GM12878 (cell line): ENCODE measurements around the gene PRUNE1. TPM values are rescaled to one million over a fixed set of nuclear protein-coding genes. Genes with fewer than 3 reads are reported as not detected.
A peak's percentile ranks its signal among the peaks of the same experiment; 100 is the strongest.

Source experiments
- ATAC-seq: fragments of 200-7000 bp; cut with Tn5 transposase; 3 replicates; pipeline ENCODE4 v1.9.1; 2020; ENCODE audit warnings: mild to moderate bottlenecking, moderate library complexity
- BruUV-seq: library from RNA; stranded (reverse); fragments of 400-500 nt; replicated peaks from 2 replicates; lab custom pipeline; 2021; lab: Mats Ljungman, UMichigan
- CTCF ChIA-PET: fragments of 300-600 bp; sonication (Branson Sonifier 250); formaldehyde crosslinking; extraction: SDS; loops from one replicate; lab custom pipeline; 2021; ENCODE audit warnings: inconsistent platforms; lab: Yijun Ruan, JAX
- POLR2A ChIA-PET: fragments of 350-600 bp; formaldehyde crosslinking; extraction: SDS; loops from one replicate; lab custom pipeline; 2021; ENCODE audit warnings: inconsistent platforms; lab: Charles Lee
- RAD21 ChIA-PET: fragments of 300-600 bp; sonication (Branson Sonifier 250); formaldehyde crosslinking; loops from one replicate; lab custom pipeline; 2023; ENCODE audit warnings: antibody characterized with exemption; ENCODE audit not compliant: unreplicated experiment; lab: Charles Lee
- SMC1A ChIA-PET: fragments of 300-600 bp; sonication (Branson Sonifier 250); formaldehyde crosslinking; loops from one replicate; lab custom pipeline; 2023; ENCODE audit not compliant: unreplicated experiment, uncharacterized antibody; lab: Charles Lee
- DNase-seq: peaks from one replicate; pipeline ENCODE4 v3.0.0-alpha.2; 2011; ENCODE audit warnings: low read depth, low spot score
- FAIRE-seq: peaks from 3 replicates; lab custom pipeline; 2011; peaks lifted over from hg19 to GRCh38; lab: Jason Lieb, UNC
- H2AFZ ChIP-seq: 2 replicates; pipeline ENCODE4 v1.6.0; 2011; ENCODE audit warnings: low read depth, low read length, control low read depth; ENCODE audit not compliant: control insufficient read depth
- H3K27ac ChIP-seq: 2 replicates; pipeline ENCODE4 v1.5.1; 2011; ENCODE audit warnings: control low read depth; ENCODE audit not compliant: control insufficient read depth, insufficient read depth
- H3K27me3 ChIP-seq, 2 experiments: replicated peaks in 1 of 2; 2 replicates each; pipeline versions ENCODE4 v1.6.0 to v1.6.1; 2011; ENCODE audit warnings: low read length in 1 of 2; ENCODE audit not compliant: control insufficient read depth in 2 of 2, insufficient read depth in 2 of 2
- H3K36me3 ChIP-seq, 2 experiments: 2 replicates each; pipeline ENCODE4 v1.5.1; 2011; ENCODE audit warnings: low read length in 1 of 2; ENCODE audit not compliant: control insufficient read depth in 2 of 2, insufficient read depth in 2 of 2
- H3K4me1 ChIP-seq: 2 replicates; pipeline ENCODE4 v1.6.1; 2011; ENCODE audit warnings: mild to moderate bottlenecking, low read length, moderate library complexity, mixed read lengths; ENCODE audit not compliant: control insufficient read depth, insufficient read depth
- H3K4me2 ChIP-seq: 2 replicates; pipeline ENCODE4 v1.6.0; 2011; ENCODE audit warnings: control low read depth; ENCODE audit not compliant: control insufficient read depth, insufficient read depth
- H3K4me3 ChIP-seq: fragments of 200-600 bp; sonication (generic); 2 replicates; pipeline ENCODE4 v1.5.1; 2016
- H3K79me2 ChIP-seq: 2 replicates; pipeline ENCODE4 v1.6.0; 2011; ENCODE audit warnings: low read length; ENCODE audit not compliant: control insufficient read depth, insufficient read depth
- H3K9ac ChIP-seq: 2 replicates; pipeline ENCODE4 v1.8.0; 2011; ENCODE audit warnings: low read length, control low read depth, mixed read lengths; ENCODE audit not compliant: control insufficient read depth, insufficient read depth
- H3K9me3 ChIP-seq: replicated peaks from 3 replicates; pipeline ENCODE4 v1.5.1; 2011; ENCODE audit warnings: mild to moderate bottlenecking, low read length; ENCODE audit not compliant: control insufficient read depth, insufficient read depth
- H4K20me1 ChIP-seq: 2 replicates; pipeline ENCODE4 v1.6.0; 2011; ENCODE audit not compliant: control insufficient read depth, insufficient read depth
- BCL11A ChIP-seq: IDR thresholded peaks from 2 replicates; pipeline ENCODE4 v1.6.1; 2011; ENCODE audit warnings: low read depth, low read length
- CBX5 ChIP-seq: sonication (generic); IDR thresholded peaks from 2 replicates; pipeline ENCODE4 v1.6.1; 2016; ENCODE audit warnings: low read depth, moderate library complexity, mild to moderate bottlenecking, inconsistent platforms
- MLLT1 ChIP-seq: fragments of 450-650 bp; IDR thresholded peaks from 2 replicates; pipeline ENCODE4 v1.6.1; 2016; ENCODE audit warnings: mild to moderate bottlenecking
- PAX5 ChIP-seq: IDR thresholded peaks from 2 replicates; pipeline ENCODE4 v1.6.1; 2011; ENCODE audit warnings: low read depth, low read length, borderline replicate concordance
- RBBP5 ChIP-seq: fragments of 200-600 bp; sonication (generic); conservative IDR thresholded peaks from 2 replicates; pipeline ENCODE4 v1.6.1; 2016
- SMC3 ChIP-seq: IDR thresholded peaks from 2 replicates; pipeline ENCODE4 v1.6.1; 2011; ENCODE audit warnings: low read length, improper control_type of control experiment, borderline replicate concordance
- STAT3 ChIP-seq: IDR thresholded peaks from 2 replicates; pipeline ENCODE4 v1.6.1; 2011; ENCODE audit warnings: low read depth, low read length, improper control_type of control experiment
- USF1 ChIP-seq: IDR thresholded peaks from 2 replicates; pipeline ENCODE4 v1.6.1; 2011; ENCODE audit warnings: borderline replicate concordance, low read depth, mild to moderate bottlenecking, moderate library complexity, mixed read lengths, low read length; ENCODE audit not compliant: insufficient read depth; ENCODE audit errors: extremely low read length
- ZNF24 ChIP-seq: fragments of 450-650 bp; IDR thresholded peaks from 2 replicates; pipeline ENCODE4 v1.6.1; 2017; ENCODE audit warnings: antibody characterized with exemption, mild to moderate bottlenecking
- ZNF622 ChIP-seq: fragments of 450-650 bp; IDR thresholded peaks from 2 replicates; pipeline ENCODE4 v1.6.1; 2017; ENCODE audit warnings: mild to moderate bottlenecking, inconsistent platforms
- WGBS: methylation state at CpG from one replicate; pipeline ENCODE4 v1.1.6; 2016; ENCODE audit warnings: low lambda C conversion rate; ENCODE audit not compliant: insufficient replicate concordance, insufficient coverage; ENCODE audit errors: missing lambda C conversion rate; 5-methylcytosine and 5-hydroxymethylcytosine counted together
- in situ Hi-C: fragments of 300-500 bp; cut with MboI; formaldehyde crosslinking; loops from 9 replicates; pipeline ENCODE4 v1.14.3; 2018; ENCODE audit warnings: mixed read lengths
- intact Hi-C: fragments of 100-400 bp; cut with micrococcal nuclease; formaldehyde crosslinking; loops from one replicate; pipeline ENCODE4 v1.14.2; 2022; ENCODE audit not compliant: unreplicated experiment
- polyA plus RNA-seq, 11 experiments: library from polyadenylated mRNA; depleted of rRNA in 4 of 11; unstranded in 6 of 11; stranded (reverse) in 5 of 11; fragments of >200 nt; fragmentation: Nextera tagmentation in 4 of 11; fragmentation: Illumina TruSeq in 1 of 11; extraction: Ambion mirVana in 4 of 11; extraction: Trizol in 1 of 11; gene quantifications; 1 replicate in 1 of 11; 2 replicates in 10 of 11; pipeline versions ENCODE4 v1.2.1 to v1.2.3, GENCODE V29; 2011 to 2016; ENCODE audit warnings: inconsistent platforms in 2 of 11, missing spikeins in 2 of 11, low read depth in 1 of 11
- total RNA-seq, 4 experiments: library from RNA; depleted of rRNA in 3 of 4; stranded (reverse); fragments of >200 nt in 3 of 4; fragmentation: Illumina TruSeq in 1 of 4; extraction: Trizol in 1 of 4; gene quantifications; 2 replicates each; pipeline versions ENCODE4 v1.2.1 to v1.2.3, GENCODE V29; 2013 to 2021
- TF ChIP-seq, protein P1 (sequence below): fragments of 450-650 bp; IDR thresholded peaks from 2 replicates; pipeline ENCODE4 v1.6.1; 2016; ENCODE audit warnings: mild to moderate bottlenecking
- TF ChIP-seq, protein P2 (sequence below): fragments of 150-350 bp; IDR thresholded peaks from 2 replicates; pipeline ENCODE4 v1.6.1; 2016; ENCODE audit warnings: low read depth, low read length
- TF ChIP-seq, protein P3 (sequence below): IDR thresholded peaks from 2 replicates; pipeline ENCODE4 v1.6.1; 2012; ENCODE audit warnings: low read depth, low read length, improper control_type of control experiment

Gene PRUNE1
- total and polyA plus RNA-seq, 10 of the 15 experiments (the other 5 are each of a cell fraction or from before 2014, with no cell fraction given), result 4.7 to 24.5 (median 12.4) TPM

DNA sequence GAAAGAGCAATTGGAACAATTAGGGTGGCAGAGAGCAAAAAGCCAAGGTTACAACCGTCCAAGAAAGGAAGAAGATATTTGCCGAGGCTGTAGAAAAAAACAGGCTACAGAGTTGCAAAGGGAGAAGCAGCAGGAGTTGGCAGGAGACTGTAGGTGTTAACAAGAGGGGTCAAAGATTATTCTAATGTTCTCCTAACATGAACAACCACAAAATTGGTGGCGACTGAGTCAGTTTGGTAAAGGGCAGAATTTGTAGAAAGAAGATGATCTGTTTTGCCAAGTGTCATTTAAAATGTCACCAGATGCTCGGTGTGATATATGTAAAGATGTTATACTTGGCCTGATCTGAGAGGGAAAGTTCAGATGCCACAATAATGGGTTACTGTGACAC is 401 bp upstream of the PRUNE1 start:
- H3K4me2 ChIP-seq, result peak overlapping the region; percentile 99
- ATAC-seq, result no peak
- ChIA-PET POLR2A (no interaction called here), SMC1A (interaction anchor here (3.6 kb wide), 1 partner anchor 12 kb away, joined by 34 read pairs; no protein-coding TSS in a partner anchor), CTCF (interaction anchor here (1.9 to 16.2 kb wide), 4 partner anchors 12 to 92 kb away, joined by 4 to 252 read pairs (median 50); partner anchors contain the start of genes ANXA9 and CERS2), RAD21 (no interaction called here)
- WGBS, result 47% methylated on average over 4 of the region's 4 CpGs
- peaks cover 16% of the 10 kb centered on the region for H3K79me2 ChIP-seq
- H4K20me1 ChIP-seq, result no peaks in the 10 kb centered on the region
- no peak overlapping the region for H3K9ac ChIP-seq
- TF ChIP-seq, protein P1, sequence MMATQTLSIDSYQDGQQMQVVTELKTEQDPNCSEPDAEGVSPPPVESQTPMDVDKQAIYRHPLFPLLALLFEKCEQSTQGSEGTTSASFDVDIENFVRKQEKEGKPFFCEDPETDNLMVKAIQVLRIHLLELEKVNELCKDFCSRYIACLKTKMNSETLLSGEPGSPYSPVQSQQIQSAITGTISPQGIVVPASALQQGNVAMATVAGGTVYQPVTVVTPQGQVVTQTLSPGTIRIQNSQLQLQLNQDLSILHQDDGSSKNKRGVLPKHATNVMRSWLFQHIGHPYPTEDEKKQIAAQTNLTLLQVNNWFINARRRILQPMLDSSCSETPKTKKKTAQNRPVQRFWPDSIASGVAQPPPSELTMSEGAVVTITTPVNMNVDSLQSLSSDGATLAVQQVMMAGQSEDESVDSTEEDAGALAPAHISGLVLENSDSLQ, result peak; percentile 59; the same call in 1 of the 2 replicates
- TF ChIP-seq ZNF24 (no peak), PAX5 (no peak), ZNF622 (no peak), USF1 (no peak), MLLT1 (no peak), RBBP5 (no peak), BCL11A (no peak), CBX5 (no peak), STAT3 (no peak), SMC3 (no peak)
- TF ChIP-seq, protein P2, sequence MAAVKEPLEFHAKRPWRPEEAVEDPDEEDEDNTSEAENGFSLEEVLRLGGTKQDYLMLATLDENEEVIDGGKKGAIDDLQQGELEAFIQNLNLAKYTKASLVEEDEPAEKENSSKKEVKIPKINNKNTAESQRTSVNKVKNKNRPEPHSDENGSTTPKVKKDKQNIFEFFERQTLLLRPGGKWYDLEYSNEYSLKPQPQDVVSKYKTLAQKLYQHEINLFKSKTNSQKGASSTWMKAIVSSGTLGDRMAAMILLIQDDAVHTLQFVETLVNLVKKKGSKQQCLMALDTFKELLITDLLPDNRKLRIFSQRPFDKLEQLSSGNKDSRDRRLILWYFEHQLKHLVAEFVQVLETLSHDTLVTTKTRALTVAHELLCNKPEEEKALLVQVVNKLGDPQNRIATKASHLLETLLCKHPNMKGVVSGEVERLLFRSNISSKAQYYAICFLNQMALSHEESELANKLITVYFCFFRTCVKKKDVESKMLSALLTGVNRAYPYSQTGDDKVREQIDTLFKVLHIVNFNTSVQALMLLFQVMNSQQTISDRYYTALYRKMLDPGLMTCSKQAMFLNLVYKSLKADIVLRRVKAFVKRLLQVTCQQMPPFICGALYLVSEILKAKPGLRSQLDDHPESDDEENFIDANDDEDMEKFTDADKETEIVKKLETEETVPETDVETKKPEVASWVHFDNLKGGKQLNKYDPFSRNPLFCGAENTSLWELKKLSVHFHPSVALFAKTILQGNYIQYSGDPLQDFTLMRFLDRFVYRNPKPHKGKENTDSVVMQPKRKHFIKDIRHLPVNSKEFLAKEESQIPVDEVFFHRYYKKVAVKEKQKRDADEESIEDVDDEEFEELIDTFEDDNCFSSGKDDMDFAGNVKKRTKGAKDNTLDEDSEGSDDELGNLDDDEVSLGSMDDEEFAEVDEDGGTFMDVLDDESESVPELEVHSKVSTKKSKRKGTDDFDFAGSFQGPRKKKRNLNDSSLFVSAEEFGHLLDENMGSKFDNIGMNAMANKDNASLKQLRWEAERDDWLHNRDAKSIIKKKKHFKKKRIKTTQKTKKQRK, result no peak
- TF ChIP-seq, protein P3, sequence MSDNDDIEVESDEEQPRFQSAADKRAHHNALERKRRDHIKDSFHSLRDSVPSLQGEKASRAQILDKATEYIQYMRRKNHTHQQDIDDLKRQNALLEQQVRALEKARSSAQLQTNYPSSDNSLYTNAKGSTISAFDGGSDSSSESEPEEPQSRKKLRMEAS, result peak; percentile 32; the same call in 1 of the 2 replicates
- H3K36me3 ChIP-seq, result no peaks in the 10 kb centered on the region
- intact Hi-C loops (no loop called here), in situ Hi-C loops (no loop called here)
- peak overlapping the region; percentile 94 for H2AFZ ChIP-seq
- no peak for DNase-seq
- peaks cover 12% of the 10 kb centered on the region for H3K4me1 ChIP-seq
- H3K4me3 ChIP-seq, result peak overlapping the region; percentile 34
- no peaks in the 10 kb centered on the region for H3K27me3 ChIP-seq
- FAIRE-seq, result no peak
- no TSS peak for BruUV-seq
- no peaks in the 10 kb centered on the region for H3K9me3 ChIP-seq
- H3K27ac ChIP-seq, result peak overlapping the region; percentile 30; the same call in 1 of the 2 replicates
